HepG2 (cell line): ENCODE data around the gene CCDC93. TPM values are rescaled to one million over a fixed set of nuclear protein-coding genes. Genes with fewer than 3 reads are reported as not detected.

Experiments
- CAMTA2 ChIP-seq: sonication (generic); formaldehyde crosslinking; IDR thresholded peaks from 2 replicates; pipeline ENCODE4 v1.4.0; 2020; ENCODE audit warnings: mild to moderate bottlenecking, missing genetic modification reagents, borderline replicate concordance
- FOXA1 ChIP-seq, 2 experiments: fragments of 450-650 bp in 1 of 2; sonication (generic) in 1 of 2; formaldehyde crosslinking in 1 of 2; IDR thresholded peaks; 2 replicates each; pipeline versions ENCODE4 v1.4.0 to v1.6.1; 2016 to 2020; ENCODE audit warnings: missing genetic modification reagents in 1 of 2
- HMGXB3 ChIP-seq: sonication (generic); formaldehyde crosslinking; IDR thresholded peaks from 2 replicates; pipeline ENCODE4 v1.4.0; 2020; ENCODE audit warnings: missing genetic modification reagents, borderline replicate concordance
- NFKBIZ ChIP-seq: IDR thresholded peaks from 2 replicates; pipeline ENCODE4 v1.6.1; 2018; ENCODE audit warnings: missing genetic modification reagents, missing compliant biosample characterization
- PHB2 ChIP-seq: fragments of 450-650 bp; IDR thresholded peaks from 2 replicates; pipeline ENCODE4 v1.6.1; 2018; ENCODE audit not compliant: partially characterized antibody
- PHF20 ChIP-seq: sonication (generic); formaldehyde crosslinking; IDR thresholded peaks from 2 replicates; pipeline ENCODE4 v1.5.0; 2020; ENCODE audit warnings: mild to moderate bottlenecking, missing genetic modification reagents
- PLSCR1 ChIP-seq: sonication (generic); formaldehyde crosslinking; IDR thresholded peaks from 2 replicates; pipeline ENCODE4 v1.5.0; 2020; ENCODE audit warnings: missing genetic modification reagents, mild to moderate bottlenecking, borderline replicate concordance
- SKIL ChIP-seq: sonication (generic); formaldehyde crosslinking; IDR thresholded peaks from 2 replicates; pipeline ENCODE4 v1.8.0; 2022; ENCODE audit warnings: missing genetic modification reagents, mild to moderate bottlenecking, moderate library complexity, borderline replicate concordance
- TSC22D2 ChIP-seq: sonication (generic); formaldehyde crosslinking; IDR thresholded peaks from 2 replicates; pipeline ENCODE4 v1.5.1; 2020; ENCODE audit warnings: missing genetic modification reagents, mild to moderate bottlenecking, borderline replicate concordance
- ZNF256 ChIP-seq: sonication (generic); formaldehyde crosslinking; conservative IDR thresholded peaks from 2 replicates; pipeline ENCODE4 v1.4.0; 2020; ENCODE audit warnings: missing genetic modification reagents
- ZNF382 ChIP-seq: sonication (generic); formaldehyde crosslinking; IDR thresholded peaks from 2 replicates; pipeline ENCODE4 v1.5.0; 2020; ENCODE audit warnings: missing genetic modification reagents, mild to moderate bottlenecking, borderline replicate concordance
- ZNF678 ChIP-seq: sonication (generic); formaldehyde crosslinking; IDR thresholded peaks from 2 replicates; pipeline ENCODE4 v1.4.0; 2020; ENCODE audit warnings: mild to moderate bottlenecking, missing genetic modification reagents
- polyA plus RNA-seq, 8 experiments: library from polyadenylated mRNA; depleted of rRNA in 3 of 8; stranded (reverse) in 7 of 8; unstranded in 1 of 8; fragments of >200 nt; fragmentation: Illumina TruSeq in 4 of 8; extraction: Trizol in 4 of 8; gene quantifications; 2 replicates each; pipeline versions ENCODE4 v1.2.1 to v1.2.3, GENCODE V29; 2011 to 2016; ENCODE audit warnings: low read depth in 4 of 8, missing spikeins in 1 of 8, mixed read lengths in 1 of 8; ENCODE audit not compliant: insufficient read depth in 1 of 8
- total RNA-seq, 5 experiments: library from RNA; depleted of rRNA; stranded (reverse); fragments of >200 nt; fragmentation: Illumina TruSeq; extraction: Trizol; gene quantifications; 2 replicates each; pipeline ENCODE4 v1.2.3, GENCODE V29; 2016; ENCODE audit warnings: low read depth in 1 of 5
- TF ChIP-seq, protein P1 (sequence below): sonication (generic); formaldehyde crosslinking; IDR thresholded peaks from 2 replicates; pipeline ENCODE4 v1.4.0; 2020; ENCODE audit warnings: missing genetic modification reagents, mild to moderate bottlenecking, borderline replicate concordance
- TF ChIP-seq, protein P2 (sequence below): sonication (generic); formaldehyde crosslinking; IDR thresholded peaks from 2 replicates; pipeline ENCODE4 v1.8.1; 2023; ENCODE audit warnings: mild to moderate bottlenecking, missing genetic modification reagents
- TF ChIP-seq, protein P3 (sequence below): sonication (generic); formaldehyde crosslinking; IDR thresholded peaks from 2 replicates; pipeline ENCODE4 v1.8.1; 2022; ENCODE audit warnings: mild to moderate bottlenecking, missing genetic modification reagents

CCDC93 gene
- total and polyA plus RNA-seq, 2 of the 13 experiments (the other 11 are each of a cell fraction or from before 2014, with no cell fraction given) = 37.2 to 53.2 TPM

- TF ChIP-seq, protein P1, sequence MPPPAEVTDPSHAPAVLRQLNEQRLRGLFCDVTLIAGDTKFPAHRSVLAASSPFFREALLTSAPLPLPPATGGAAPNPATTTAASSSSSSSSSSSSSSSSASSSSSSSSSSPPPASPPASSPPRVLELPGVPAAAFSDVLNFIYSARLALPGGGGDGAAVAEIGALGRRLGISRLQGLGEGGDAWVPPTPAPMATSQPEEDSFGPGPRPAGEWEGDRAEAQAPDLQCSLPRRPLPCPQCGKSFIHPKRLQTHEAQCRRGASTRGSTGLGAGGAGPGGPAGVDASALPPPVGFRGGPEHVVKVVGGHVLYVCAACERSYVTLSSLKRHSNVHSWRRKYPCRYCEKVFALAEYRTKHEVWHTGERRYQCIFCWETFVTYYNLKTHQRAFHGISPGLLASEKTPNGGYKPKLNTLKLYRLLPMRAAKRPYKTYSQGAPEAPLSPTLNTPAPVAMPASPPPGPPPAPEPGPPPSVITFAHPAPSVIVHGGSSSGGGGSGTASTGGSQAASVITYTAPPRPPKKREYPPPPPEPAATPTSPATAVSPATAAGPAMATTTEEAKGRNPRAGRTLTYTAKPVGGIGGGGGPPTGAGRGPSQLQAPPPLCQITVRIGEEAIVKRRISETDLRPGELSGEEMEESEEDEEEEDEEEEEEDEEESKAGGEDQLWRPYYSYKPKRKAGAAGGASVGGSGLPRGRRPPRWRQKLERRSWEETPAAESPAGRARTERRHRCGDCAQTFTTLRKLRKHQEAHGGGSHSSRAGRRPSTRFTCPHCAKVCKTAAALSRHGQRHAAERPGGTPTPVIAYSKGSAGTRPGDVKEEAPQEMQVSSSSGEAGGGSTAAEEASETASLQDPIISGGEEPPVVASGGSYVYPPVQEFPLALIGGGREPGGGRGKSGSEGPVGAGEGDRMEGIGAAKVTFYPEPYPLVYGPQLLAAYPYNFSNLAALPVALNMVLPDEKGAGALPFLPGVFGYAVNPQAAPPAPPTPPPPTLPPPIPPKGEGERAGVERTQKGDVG (CRISPR knock-in tag) = no peak
- TF ChIP-seq CAMTA2 (CRISPR knock-in tag) = no peak
- TF ChIP-seq PHF20 (CRISPR knock-in tag) = peak; percentile 58
- no peak for TF ChIP-seq ZNF256
- peak; percentile 34; the same call in 1 of the 2 replicates for TF ChIP-seq HMGXB3 (CRISPR knock-in tag)
- no peak for TF ChIP-seq TSC22D2 (CRISPR knock-in tag)
- peak; percentile 9; the same call in 1 of the 2 replicates for TF ChIP-seq SKIL (CRISPR knock-in tag)
- TF ChIP-seq NFKBIZ (CRISPR knock-in tag) = no peak
- TF ChIP-seq, protein P2, sequence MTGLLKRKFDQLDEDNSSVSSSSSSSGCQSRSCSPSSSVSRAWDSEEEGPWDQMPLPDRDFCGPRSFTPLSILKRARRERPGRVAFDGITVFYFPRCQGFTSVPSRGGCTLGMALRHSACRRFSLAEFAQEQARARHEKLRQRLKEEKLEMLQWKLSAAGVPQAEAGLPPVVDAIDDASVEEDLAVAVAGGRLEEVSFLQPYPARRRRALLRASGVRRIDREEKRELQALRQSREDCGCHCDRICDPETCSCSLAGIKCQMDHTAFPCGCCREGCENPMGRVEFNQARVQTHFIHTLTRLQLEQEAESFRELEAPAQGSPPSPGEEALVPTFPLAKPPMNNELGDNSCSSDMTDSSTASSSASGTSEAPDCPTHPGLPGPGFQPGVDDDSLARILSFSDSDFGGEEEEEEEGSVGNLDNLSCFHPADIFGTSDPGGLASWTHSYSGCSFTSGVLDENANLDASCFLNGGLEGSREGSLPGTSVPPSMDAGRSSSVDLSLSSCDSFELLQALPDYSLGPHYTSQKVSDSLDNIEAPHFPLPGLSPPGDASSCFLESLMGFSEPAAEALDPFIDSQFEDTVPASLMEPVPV (CRISPR knock-in tag) = no peak
- TF ChIP-seq PHB2 = no peak
- no peak for TF ChIP-seq PLSCR1 (CRISPR knock-in tag)
- no peak for TF ChIP-seq ZNF382 (CRISPR knock-in tag)
- TF ChIP-seq, protein P3, sequence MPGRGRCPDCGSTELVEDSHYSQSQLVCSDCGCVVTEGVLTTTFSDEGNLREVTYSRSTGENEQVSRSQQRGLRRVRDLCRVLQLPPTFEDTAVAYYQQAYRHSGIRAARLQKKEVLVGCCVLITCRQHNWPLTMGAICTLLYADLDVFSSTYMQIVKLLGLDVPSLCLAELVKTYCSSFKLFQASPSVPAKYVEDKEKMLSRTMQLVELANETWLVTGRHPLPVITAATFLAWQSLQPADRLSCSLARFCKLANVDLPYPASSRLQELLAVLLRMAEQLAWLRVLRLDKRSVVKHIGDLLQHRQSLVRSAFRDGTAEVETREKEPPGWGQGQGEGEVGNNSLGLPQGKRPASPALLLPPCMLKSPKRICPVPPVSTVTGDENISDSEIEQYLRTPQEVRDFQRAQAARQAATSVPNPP (CRISPR knock-in tag) = no peak
- TF ChIP-seq FOXA1 (IDR thresholded peaks at IDR 0.05) = no peak
- no peak for TF ChIP-seq FOXA1 (CRISPR knock-in tag; IDR thresholded peaks at IDR 0.05)
- no peak for TF ChIP-seq ZNF678 (CRISPR knock-in tag)
Observed at GRCh38 chr2:118013221-118013723, 598 bp downstream of the CCDC93 start (continued).
